DND-41 (cell line): ENCODE measurements around the gene NSMF.

Source experiments
- CTCF ChIP-seq: IDR thresholded peaks from 2 replicates; pipeline ENCODE4 v1.5.1; 2012; ENCODE audit warnings: borderline replicate concordance, low read length, moderate library complexity, mild to moderate bottlenecking; ENCODE audit not compliant: poor library complexity, severe bottlenecking; ENCODE audit errors: extremely low read depth
- EZH2 ChIP-seq: IDR thresholded peaks from 3 replicates; pipeline ENCODE4 v1.6.1; 2012; ENCODE audit warnings: borderline replicate concordance, low read depth, mild to moderate bottlenecking, moderate library complexity, low read length, inconsistent platforms; ENCODE audit not compliant: severe bottlenecking

- TF ChIP-seq CTCF, result no peak
- TF ChIP-seq EZH2, result no peak
These were observed 661 bp downstream of the NSMF start for GRCh38 chr9:137458194-137459151.
